Erythroblast (primary cell): Measurements from ENCODE around the gene VAMP3.

ENCODE experiments used
- GATA1 ChIP-seq: IDR thresholded peaks from 2 replicates; pipeline ENCODE4 v1.6.1; 2011; ENCODE audit warnings: low read depth, mild to moderate bottlenecking, control low read depth, low read length, moderate library complexity
- POLR2A ChIP-seq: IDR thresholded peaks from 2 replicates; pipeline ENCODE4 v1.6.1; 2011; ENCODE audit warnings: mild to moderate bottlenecking, low read length

DNA sequence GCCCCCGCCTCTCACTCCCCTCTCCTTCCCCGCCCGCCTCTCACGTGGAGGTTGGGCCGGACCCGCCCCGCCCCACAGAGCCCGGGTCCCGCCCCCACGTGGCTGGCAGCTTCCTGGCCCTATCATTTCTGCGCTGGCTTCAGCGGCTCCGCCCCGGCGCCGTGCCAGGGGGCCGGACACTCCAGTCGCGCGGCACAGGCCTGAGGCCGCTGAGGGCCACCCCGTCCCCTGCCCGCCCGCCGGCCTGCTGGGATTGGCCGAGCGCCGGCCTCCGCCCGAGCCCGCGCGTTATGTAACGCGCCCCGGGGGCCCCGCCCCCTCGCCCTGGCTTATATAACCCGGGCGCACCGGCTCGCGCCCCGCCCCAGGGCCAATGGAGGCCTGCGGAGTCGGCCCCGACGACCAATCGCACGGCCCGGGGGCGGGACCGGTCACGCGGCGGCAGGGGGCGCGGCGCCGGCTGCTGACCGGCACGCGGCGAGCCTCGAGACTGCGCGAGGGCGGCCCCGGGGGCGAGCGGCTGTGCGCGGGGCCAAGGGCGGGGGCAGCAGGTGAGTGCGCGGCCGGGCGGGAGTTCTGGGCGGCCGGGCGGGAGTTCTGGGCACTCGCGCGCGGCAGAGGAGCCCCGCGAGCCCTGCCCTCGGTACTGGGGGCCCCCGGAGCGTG lies 12.9 kb downstream of the VAMP3 start, which contains the start of gene PER3:
- TF ChIP-seq POLR2A (no peak), GATA1 (no peak)
